Pancreas (tissue), 10 donors: ENCODE measurements around the gene SNCAIP. TPM values are rescaled to one million over a fixed set of nuclear protein-coding genes. Genes with fewer than 3 reads are reported as not detected.
"Not testable (repeated sequence)": the region's sequence is repeated elsewhere in the genome, so short reads cannot be mapped to it uniquely, and the experiment has no call there.

ENCODE experiments used
- ATAC-seq, 4 donors: fragments of 200-7000 bp; cut with Tn5 transposase; one replicate each; pipeline versions ENCODE4 v1.8.0 to v1.9.1; 2020; ENCODE audit warnings: mild to moderate bottlenecking in 4 of 4, moderate library complexity in 4 of 4
- DNase-seq, 6 donors: peaks; one replicate each; pipeline ENCODE4 v3.0.0-alpha.2; 2020
- FAIRE-seq: peaks from 2 replicates; lab custom pipeline; 2012; peaks lifted over from hg19 to GRCh38; lab: Jason Lieb, UNC
- H3K27ac ChIP-seq, 4 donors: fragments of 200-600 bp; sonication (generic); 1 replicate in 3 of 4; 2 replicates in 1 of 4; pipeline versions ENCODE4 v1.5.0 to v1.8.0; 2020
- H3K27me3 ChIP-seq, 4 donors: fragments of 200-600 bp; one replicate each; pipeline ENCODE4 v1.8.0; 2021
- H3K36me3 ChIP-seq, 3 donors: fragments of 200-600 bp; sonication (generic) in 1 of 3; one replicate each; pipeline versions ENCODE4 v1.5.0 to v1.8.0; 2020 to 2021
- H3K4me1 ChIP-seq, 3 donors: fragments of 200-600 bp; one replicate each; pipeline ENCODE4 v1.8.0; 2021
- H3K4me3 ChIP-seq, 4 donors: fragments of 200-600 bp; sonication (generic) in 2 of 4; one replicate each; pipeline versions ENCODE4 v1.5.0 to v1.8.0; 2020 to 2021
- H3K9me3 ChIP-seq, 4 donors: fragments of 200-600 bp; one replicate each; pipeline ENCODE4 v1.8.0; 2021
- WGBS, 2 donors: extraction: QIAGEN DNeasy Blood & Tissue Kit; methylation state at CpG; one replicate each; pipeline ENCODE4 v1.1.7; 2013; 5-methylcytosine and 5-hydroxymethylcytosine counted together
- intact Hi-C, 3 donors: fragments of 100-400 bp; cut with DNase I; formaldehyde crosslinking; loops; one replicate each; pipeline versions ENCODE4 v1.11.1 to v1.14.2; 2022
- polyA plus RNA-seq, 2 donors: library from polyadenylated mRNA; stranded (reverse); fragments of 200-250 nt; gene quantifications; one replicate each; pipeline ENCODE4 v1.2.3, GENCODE V29; 2013
- total RNA-seq, 6 donors: library from RNA; stranded (reverse); fragmentation: NEBNext Ultra II Directional in 4 of 6; extraction: Animal tissue kit (Norgen Biotek cat#: 25700) in 4 of 6; gene quantifications; one replicate each; pipeline versions ENCODE4 v1.2.1 to v1.2.4, GENCODE V29; 2021 to 2023
- TF ChIP-seq, protein P1 (sequence below), 4 donors: fragments of 200-600 bp; sonication (generic) in 3 of 4; IDR thresholded peaks; one replicate each; pipeline versions ENCODE4 v1.5.0 to v1.8.0; 2021; ENCODE audit warnings: antibody characterized with exemption in 4 of 4
- donor health status: healthy with polysubstance abuse.
- donor health status: DM: no; HTN: no; CAD: no; lungs with moderate emphysema.
- donor health status: DM: no; HTN: no; CAD: no.
- donor health status: control.
- donor health status: control.
- donor health status: Bipolar disorder and iron deficiency.
- donor health status: DM: yes; HTN: yes; CAD: no.
- donor health status: DM: no; HTN: no; CAD: no.
- donor health status: DM: no; HTN: no; CAD: no.
- donor health status: DM: yes; HTN: yes; CAD: no.

SNCAIP gene
- total and polyA plus RNA-seq, 8 donors = 0.03 to 1.1 (median 0.28) TPM; not detected in 1

DNA sequence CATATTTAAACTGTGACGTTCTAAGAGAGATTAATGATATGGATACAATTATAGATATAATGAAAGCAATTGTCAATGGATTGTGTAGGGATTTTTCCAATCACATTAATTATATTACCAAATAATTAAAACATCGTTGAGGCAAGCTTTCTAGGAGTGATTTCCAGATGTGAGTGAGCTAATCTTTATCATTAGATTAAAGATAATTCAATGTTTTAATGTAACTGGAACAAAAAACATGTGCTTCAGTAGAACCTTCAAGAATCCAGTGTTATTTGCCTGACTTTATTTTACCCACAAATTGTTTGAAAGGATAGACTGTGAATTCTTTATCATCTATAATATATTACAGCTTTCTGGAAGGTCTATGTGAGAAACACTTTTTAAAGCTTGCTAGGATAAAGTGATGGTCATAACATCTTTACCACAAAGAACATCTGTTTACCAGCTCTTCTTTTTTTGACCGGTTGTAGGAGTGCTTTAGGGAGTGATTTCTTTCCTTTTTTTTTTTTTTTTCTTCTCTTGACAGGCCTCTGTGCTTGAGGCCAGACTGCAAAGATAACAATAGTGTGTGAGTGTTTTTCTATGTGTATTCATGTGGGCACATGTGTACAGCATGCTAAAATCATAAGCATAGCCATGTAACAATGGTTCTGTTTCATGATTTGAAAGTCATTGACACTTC, 35.0 kb downstream of the SNCAIP start:
- no peaks in the 10 kb centered on the region for H3K9me3 ChIP-seq
- DNase-seq (no peak), ATAC-seq (no peak), FAIRE-seq (no peak)
- H3K4me3 ChIP-seq = no peak overlapping the region
- no peak overlapping the region for H3K27ac ChIP-seq
- no peaks in the 10 kb centered on the region for H3K4me1 ChIP-seq
- TF ChIP-seq, protein P1, sequence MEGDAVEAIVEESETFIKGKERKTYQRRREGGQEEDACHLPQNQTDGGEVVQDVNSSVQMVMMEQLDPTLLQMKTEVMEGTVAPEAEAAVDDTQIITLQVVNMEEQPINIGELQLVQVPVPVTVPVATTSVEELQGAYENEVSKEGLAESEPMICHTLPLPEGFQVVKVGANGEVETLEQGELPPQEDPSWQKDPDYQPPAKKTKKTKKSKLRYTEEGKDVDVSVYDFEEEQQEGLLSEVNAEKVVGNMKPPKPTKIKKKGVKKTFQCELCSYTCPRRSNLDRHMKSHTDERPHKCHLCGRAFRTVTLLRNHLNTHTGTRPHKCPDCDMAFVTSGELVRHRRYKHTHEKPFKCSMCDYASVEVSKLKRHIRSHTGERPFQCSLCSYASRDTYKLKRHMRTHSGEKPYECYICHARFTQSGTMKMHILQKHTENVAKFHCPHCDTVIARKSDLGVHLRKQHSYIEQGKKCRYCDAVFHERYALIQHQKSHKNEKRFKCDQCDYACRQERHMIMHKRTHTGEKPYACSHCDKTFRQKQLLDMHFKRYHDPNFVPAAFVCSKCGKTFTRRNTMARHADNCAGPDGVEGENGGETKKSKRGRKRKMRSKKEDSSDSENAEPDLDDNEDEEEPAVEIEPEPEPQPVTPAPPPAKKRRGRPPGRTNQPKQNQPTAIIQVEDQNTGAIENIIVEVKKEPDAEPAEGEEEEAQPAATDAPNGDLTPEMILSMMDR (IDR thresholded peaks at IDR 0.05) = no peak
- no peaks in the 10 kb centered on the region for H3K27me3 ChIP-seq
- H3K36me3 ChIP-seq = no peaks in the 10 kb centered on the region
- WGBS, 2 donors = 59 to 72% methylated on average over 3 of the region's 3 CpGs
- intact Hi-C loops = no loop called here

DNA sequence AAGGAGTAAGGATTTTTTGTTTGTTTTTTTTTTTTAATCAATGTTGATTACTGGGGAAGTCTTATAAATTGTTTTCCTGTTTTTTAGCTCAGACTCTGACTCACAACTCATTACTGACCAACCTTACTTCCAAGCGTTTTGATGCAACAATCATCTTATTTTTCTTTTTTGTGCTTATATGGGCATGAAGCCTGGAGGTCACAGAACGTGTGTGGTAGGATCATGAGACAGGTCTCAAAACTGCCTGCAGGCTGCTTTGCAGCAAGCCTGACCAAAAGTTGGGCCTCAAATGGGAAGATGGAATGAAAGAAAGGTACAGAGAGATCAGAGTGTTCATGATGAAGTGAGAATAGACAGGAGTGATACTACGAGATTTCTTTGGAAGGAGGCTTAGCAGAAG, 38.5 kb downstream of the SNCAIP start:
- 45 to 72% methylated on average over 3 of the region's 3 CpGs for WGBS, 2 donors
- DNase-seq = no peak

GRCh38 chr5:122351416-122352157, 39.5 kb downstream of the SNCAIP start:
- no peak for DNase-seq

More for the DNA sequence above, 38.5 kb downstream of the SNCAIP start:
- no peaks in the 10 kb centered on the region for H3K4me1 ChIP-seq
- H3K4me3 ChIP-seq = no peak overlapping the region
- H3K9me3 ChIP-seq = no peaks in the 10 kb centered on the region
- no peaks in the 10 kb centered on the region for H3K36me3 ChIP-seq
- no peak overlapping the region for H3K27ac ChIP-seq
- ATAC-seq (no peak), FAIRE-seq (no peak)
- H3K27me3 ChIP-seq = no peaks in the 10 kb centered on the region
- intact Hi-C loops = no loop called here
- TF ChIP-seq, protein P1 (IDR thresholded peaks at IDR 0.05) = no peak

GRCh38 chr5:122352331-122352730, 40.3 kb downstream of the SNCAIP start:
- DNase-seq = no peak
- Histone ChIP-seq H3K36me3 (no peaks in the 10 kb centered on the region), H3K4me3 (no peak overlapping the region), H3K4me1 (no peaks in the 10 kb centered on the region), H3K27ac (no peak overlapping the region), H3K27me3 (no peaks in the 10 kb centered on the region), H3K9me3 (no peaks in the 10 kb centered on the region)
- TF ChIP-seq, protein P1 (IDR thresholded peaks at IDR 0.05) = no peak
- intact Hi-C loops = no loop called here
- FAIRE-seq = no peak
- ATAC-seq = no peak

More at GRCh38 chr5:122351416-122352157, 39.5 kb downstream of the SNCAIP start:
- Histone ChIP-seq H3K4me1 (no peaks in the 10 kb centered on the region), H3K4me3 (no peak overlapping the region), H3K36me3 (no peaks in the 10 kb centered on the region), H3K27me3 (no peaks in the 10 kb centered on the region), H3K27ac (no peak overlapping the region), H3K9me3 (no peaks in the 10 kb centered on the region)
- TF ChIP-seq, protein P1 (IDR thresholded peaks at IDR 0.05) = no peak
- no peak for FAIRE-seq
- ATAC-seq = no peak
- intact Hi-C loops = no loop called here
- WGBS, 2 donors = 80 to 91% methylated on average over 4 of the region's 4 CpGs

- intact Hi-C loops, H3K36me3 ChIP-seq, H3K27ac ChIP-seq, H3K4me3 ChIP-seq, H3K27me3 ChIP-seq, H3K4me1 ChIP-seq, FAIRE-seq, DNase-seq, ATAC-seq, H3K9me3 ChIP-seq: not testable (repeated sequence)
- WGBS, 2 donors = 74 to 85% methylated on average over 3 of the region's 3 CpGs
These were observed 41.3 kb downstream of the SNCAIP start for GRCh38 chr5:122353361-122353760.
